IPS-18a (cell line): ENCODE data around the gene RAD23B.

Experiments
- H3K27ac ChIP-seq: one replicate; pipeline ENCODE4 v1.5.1; 2013; ENCODE audit warnings: low read length
- H3K27me3 ChIP-seq: one replicate; pipeline ENCODE4 v1.6.1; 2013; ENCODE audit warnings: mild to moderate bottlenecking, low read length; ENCODE audit not compliant: control insufficient read depth, insufficient read depth
- H3K36me3 ChIP-seq: one replicate; pipeline ENCODE4 v1.6.1; 2013; ENCODE audit warnings: low read depth, low read length; ENCODE audit not compliant: control insufficient read depth
- H3K4me1 ChIP-seq: one replicate; pipeline ENCODE4 v1.6.1; 2013; ENCODE audit warnings: low read depth, low read length; ENCODE audit not compliant: control insufficient read depth
- H3K4me3 ChIP-seq: one replicate; pipeline ENCODE4 v1.5.1; 2013; ENCODE audit warnings: low read length
- H3K9ac ChIP-seq: one replicate; pipeline ENCODE4 v1.6.1; 2013; ENCODE audit warnings: mild to moderate bottlenecking, low read length, moderate library complexity
- H3K9me3 ChIP-seq: one replicate; pipeline ENCODE4 v1.6.1; 2013; ENCODE audit warnings: low read depth, low read length; ENCODE audit not compliant: control insufficient read depth

Gene RAD23B

DNA sequence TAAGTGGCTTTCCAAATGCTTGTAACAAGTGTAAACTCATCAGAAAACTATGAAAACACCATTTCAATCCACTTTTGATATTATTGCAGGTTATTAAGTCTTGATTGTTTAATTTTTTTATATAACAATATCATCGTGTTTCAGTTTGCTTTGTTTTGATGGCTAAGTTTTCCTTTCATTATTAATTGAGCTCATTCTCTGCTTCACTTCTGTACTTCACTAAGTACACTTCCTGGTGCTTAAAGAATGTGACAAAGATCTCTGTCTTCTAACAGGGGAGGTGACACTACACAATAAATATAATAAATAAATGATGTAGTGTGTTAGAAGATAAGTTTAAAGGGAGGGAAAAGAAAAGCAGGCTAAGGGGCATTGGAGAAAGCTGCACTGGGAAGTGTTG is 13.0 kb upstream of the RAD23B start:
- H3K27ac ChIP-seq = no peak overlapping the region
- no peaks in the 10 kb centered on the region for H3K9me3 ChIP-seq
- H3K36me3 ChIP-seq = no peaks in the 10 kb centered on the region
- H3K9ac ChIP-seq = no peak overlapping the region
- no peak overlapping the region for H3K4me3 ChIP-seq
- H3K27me3 ChIP-seq = no peaks in the 10 kb centered on the region
- H3K4me1 ChIP-seq = no peaks in the 10 kb centered on the region

DNA sequence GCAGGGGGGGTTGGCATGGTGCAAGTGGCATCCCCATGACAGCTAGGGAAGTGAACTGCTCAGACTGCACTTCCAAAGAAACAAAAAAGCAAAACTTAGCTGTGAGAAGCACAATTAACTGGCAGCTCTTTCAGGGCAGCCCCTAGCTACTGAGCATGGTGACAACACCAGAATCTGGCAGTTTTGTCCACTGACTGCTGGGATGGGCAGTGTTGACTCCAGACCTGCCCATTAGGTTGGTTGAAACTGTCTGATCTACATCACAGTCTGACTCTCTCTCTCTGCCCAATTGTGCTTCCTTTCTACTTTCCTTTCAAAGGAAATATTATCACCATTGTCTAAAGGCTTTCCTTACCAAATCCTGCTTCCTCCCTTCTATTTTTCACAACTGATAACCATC is 12.5 kb upstream of the RAD23B start:
- Histone ChIP-seq H3K4me1 (no peaks in the 10 kb centered on the region), H3K9ac (no peak overlapping the region), H3K9me3 (no peaks in the 10 kb centered on the region), H3K4me3 (no peak overlapping the region), H3K27ac (no peak overlapping the region), H3K27me3 (no peaks in the 10 kb centered on the region), H3K36me3 (no peaks in the 10 kb centered on the region)

DNA sequence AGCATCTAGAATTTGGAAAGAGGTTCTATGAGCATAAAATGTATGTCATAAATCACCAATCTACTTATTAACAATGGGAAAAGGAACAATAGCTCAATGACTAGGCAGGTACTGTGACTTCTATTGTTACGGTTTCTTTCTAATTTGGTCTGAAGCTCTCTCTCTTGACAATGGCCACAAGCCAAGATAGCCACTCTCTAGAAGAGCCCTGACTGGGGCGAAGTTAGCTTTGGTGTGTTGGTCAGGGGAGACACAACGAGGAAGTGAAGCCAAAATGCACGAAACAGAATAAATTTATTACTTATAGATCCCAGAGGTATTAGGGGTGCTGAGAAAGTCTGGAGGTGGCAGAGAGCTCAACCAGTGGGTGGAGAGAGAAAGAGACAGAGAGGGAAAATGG is 9.4 kb upstream of the RAD23B start:
- H3K27me3 ChIP-seq = no peaks in the 10 kb centered on the region

DNA sequence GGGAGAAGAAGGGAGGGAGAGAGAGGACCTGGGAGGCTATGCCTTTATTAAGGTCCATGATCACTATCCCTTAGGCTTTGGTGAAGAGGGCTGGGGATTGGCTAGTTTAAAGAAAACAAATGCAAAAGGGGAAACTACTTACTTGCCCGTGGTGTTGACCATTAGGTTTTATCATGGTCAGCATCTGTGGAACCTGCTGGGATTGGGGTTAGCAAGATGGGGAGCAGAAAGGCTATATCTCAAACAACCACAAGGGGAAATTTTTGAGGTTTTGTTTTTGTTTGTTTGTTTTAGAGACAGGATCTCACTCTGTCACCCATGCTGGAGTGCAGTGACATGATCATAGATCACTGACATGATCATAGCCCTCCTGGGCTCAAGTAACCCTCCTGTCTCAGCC is 9.0 kb upstream of the RAD23B start:
- Histone ChIP-seq H3K4me3 (no peak overlapping the region), H3K9me3 (no peaks in the 10 kb centered on the region), H3K4me1 (no peaks in the 10 kb centered on the region), H3K36me3 (no peaks in the 10 kb centered on the region), H3K27ac (no peak overlapping the region), H3K9ac (no peak overlapping the region), H3K27me3 (no peaks in the 10 kb centered on the region)

More for the DNA sequence above, 9.4 kb upstream of the RAD23B start:
- Histone ChIP-seq H3K36me3 (no peaks in the 10 kb centered on the region), H3K9ac (no peak overlapping the region), H3K27ac (no peak overlapping the region), H3K9me3 (no peaks in the 10 kb centered on the region), H3K4me1 (no peaks in the 10 kb centered on the region), H3K4me3 (no peak overlapping the region)

DNA sequence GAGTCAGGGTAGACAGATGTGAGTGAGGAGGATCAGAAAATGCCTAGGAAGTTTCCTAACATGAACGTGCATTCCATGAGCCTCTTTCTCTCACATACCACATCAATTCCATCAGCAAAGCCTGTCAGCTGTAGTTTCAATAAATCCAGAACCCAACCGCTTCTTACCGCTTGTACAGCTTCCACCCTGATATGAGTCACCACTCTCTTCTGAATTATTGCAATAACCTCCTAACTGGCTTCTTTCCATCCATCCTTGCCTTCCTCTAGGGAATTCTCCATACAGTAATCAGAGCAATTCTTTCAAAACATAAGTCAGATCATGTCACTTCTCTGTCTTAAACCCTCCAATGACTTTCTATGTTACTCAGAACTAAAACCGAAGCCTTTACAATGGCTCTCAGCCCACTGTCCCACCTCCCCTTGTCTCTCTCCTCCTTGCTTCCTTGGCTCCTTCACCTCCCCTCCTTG is 8.1 kb upstream of the RAD23B start:
- Histone ChIP-seq H3K9me3 (no peaks in the 10 kb centered on the region), H3K36me3 (no peaks in the 10 kb centered on the region), H3K27me3 (no peaks in the 10 kb centered on the region), H3K4me3 (no peak overlapping the region), H3K9ac (no peak overlapping the region), H3K4me1 (no peaks in the 10 kb centered on the region), H3K27ac (no peak overlapping the region)

DNA sequence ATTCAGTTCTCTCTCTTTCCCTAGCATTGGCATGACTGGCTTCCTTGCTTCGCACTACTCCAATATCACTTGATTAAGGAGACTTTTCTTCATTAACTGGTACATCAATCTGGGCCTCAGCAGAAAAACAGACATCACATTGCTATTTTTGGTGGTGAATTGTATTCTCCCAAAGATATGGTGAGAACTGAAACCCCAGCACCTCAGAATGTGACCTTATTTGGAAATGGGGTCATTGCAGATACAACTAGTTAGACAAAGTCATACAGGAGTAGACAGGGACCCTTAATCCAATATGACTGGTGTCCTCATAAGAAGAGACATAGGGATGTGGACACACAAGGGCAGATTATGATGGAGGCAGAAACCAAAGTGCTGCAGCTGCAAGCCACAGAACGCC is 7.5 kb upstream of the RAD23B start:
- Histone ChIP-seq H3K4me3 (no peak overlapping the region), H3K36me3 (no peaks in the 10 kb centered on the region), H3K27me3 (no peaks in the 10 kb centered on the region), H3K27ac (no peak overlapping the region), H3K4me1 (no peaks in the 10 kb centered on the region), H3K9ac (no peak overlapping the region), H3K9me3 (no peaks in the 10 kb centered on the region)

DNA sequence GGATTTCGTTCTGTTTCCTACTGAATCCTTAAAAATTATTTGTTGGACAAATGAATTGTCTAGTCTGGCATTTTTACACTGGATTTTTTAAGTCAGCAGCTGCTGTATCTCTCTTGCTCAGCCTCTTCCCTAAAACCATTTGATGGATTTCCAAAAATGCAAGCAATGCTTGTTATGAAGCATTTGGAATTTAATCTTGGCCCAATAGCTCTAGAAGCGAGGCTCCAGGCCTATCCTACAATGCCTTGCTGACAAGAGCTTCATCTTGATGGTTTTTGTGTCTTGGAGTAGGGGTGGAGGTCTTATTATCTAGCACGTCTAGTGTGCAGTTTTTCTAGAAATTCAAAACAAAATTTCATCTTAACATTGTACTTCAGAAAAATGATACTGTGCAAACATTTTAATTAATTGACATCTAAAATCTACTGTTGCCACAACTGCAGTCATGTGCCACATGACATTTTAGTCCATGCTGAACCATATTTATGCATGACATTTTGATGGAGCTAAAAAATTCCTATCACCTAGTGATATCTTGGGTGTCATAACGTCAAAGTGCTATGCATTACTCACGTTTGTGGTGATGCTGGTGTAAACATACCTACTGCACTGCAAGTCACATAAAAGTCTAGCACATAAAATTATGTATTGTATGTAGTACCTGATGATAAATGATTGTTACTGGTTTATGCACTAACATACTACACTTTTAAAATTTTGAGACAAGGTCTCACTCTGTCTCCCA is 5.9 kb upstream of the RAD23B start:
- no peak overlapping the region for H3K9ac ChIP-seq
- no peaks in the 10 kb centered on the region for H3K27me3 ChIP-seq
- H3K4me1 ChIP-seq = no peaks in the 10 kb centered on the region
- H3K36me3 ChIP-seq = no peaks in the 10 kb centered on the region
- H3K4me3 ChIP-seq = no peak overlapping the region
- no peaks in the 10 kb centered on the region for H3K9me3 ChIP-seq
- H3K27ac ChIP-seq = no peak overlapping the region

DNA sequence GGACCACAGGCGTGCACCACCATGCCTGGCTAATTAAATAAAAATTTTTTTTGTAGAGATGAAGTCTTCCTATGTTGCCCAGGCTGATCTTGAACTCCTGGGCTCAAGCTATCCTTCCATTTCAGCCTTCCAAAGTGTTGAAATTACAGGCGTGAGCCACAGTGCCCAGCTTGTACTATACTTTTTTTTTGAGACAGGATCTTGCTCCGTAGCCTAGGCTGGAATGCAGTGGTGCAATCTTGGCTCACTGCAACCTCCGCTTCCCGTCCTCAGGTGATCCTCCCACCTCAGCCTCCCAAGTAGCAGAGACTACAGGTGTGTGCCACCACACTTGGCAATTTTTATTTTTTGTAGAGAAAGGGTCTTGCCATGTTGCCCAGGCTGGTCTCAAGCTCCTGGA is 5.3 kb upstream of the RAD23B start:
- no peak overlapping the region for H3K4me3 ChIP-seq
- no peaks in the 10 kb centered on the region for H3K36me3 ChIP-seq
- no peaks in the 10 kb centered on the region for H3K4me1 ChIP-seq
- H3K9ac ChIP-seq = no peak overlapping the region
- no peaks in the 10 kb centered on the region for H3K27me3 ChIP-seq
- H3K9me3 ChIP-seq = no peaks in the 10 kb centered on the region
- no peak overlapping the region for H3K27ac ChIP-seq

DNA sequence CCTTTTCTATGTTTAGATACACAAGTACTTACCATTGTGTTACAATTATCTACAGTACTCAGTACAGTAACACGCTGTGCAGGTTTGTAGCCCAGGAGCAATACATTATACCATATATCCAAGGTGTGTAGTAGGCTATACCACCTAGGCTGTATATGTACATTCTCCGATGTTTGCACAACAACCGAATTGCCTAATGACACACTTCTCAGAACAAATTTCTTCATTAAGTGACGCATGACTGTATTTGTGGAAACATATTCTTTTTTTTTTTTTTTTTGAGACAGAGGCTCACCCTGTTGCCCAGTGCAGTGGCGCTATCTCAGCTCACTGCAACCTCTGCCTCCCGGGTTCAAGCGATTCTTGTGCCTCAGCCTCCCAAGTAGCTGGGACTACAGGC is 4.0 kb upstream of the RAD23B start:
- Histone ChIP-seq H3K4me1 (no peaks in the 10 kb centered on the region), H3K9me3 (no peaks in the 10 kb centered on the region), H3K36me3 (no peaks in the 10 kb centered on the region), H3K27me3 (no peaks in the 10 kb centered on the region), H3K27ac (no peak overlapping the region), H3K4me3 (no peak overlapping the region), H3K9ac (no peak overlapping the region)

DNA sequence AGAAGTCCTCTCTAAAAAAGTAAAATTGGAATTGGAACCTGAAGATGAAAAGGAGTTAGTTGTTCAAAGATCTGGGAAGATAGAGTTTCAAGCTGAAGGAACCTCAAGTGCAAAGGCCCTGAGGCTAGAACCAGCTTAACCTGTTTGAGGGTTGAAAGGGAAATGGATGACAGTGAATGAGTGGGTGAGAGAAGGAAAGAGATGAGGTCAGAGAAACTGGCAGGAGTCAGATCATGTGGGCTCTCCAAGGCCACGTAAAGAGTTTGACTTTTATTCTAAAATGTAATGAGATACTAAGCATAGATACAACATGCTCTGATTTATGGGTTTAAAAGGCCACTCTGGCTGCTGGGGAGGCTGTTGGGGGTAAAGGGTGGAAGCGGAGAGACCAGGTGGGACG is 2.5 kb upstream of the RAD23B start:
- Histone ChIP-seq H3K4me1 (no peaks in the 10 kb centered on the region), H3K36me3 (no peaks in the 10 kb centered on the region), H3K27ac (no peak overlapping the region), H3K9ac (no peak overlapping the region), H3K9me3 (no peaks in the 10 kb centered on the region), H3K4me3 (no peak overlapping the region), H3K27me3 (no peaks in the 10 kb centered on the region)

DNA sequence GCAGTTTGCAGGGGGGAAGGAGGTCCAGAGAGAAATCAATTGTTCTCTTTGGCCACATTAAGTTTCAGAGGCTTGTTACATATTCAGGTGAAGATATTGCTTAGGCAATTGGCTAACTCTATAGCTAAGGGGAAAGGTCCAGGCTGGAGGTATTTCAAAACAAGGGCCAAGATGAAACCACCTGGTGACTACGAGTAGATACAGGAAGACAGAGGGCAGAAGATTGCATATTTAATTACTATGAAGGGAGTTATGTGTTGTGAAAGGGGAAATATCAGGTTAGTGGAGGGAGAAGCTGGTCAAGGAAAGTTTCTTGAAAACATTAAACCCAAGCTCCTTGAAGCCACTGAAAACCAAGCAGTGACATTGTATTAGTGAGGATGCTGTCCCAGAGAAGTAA is 1.9 kb upstream of the RAD23B start:
- Histone ChIP-seq H3K4me3 (no peak overlapping the region), H3K27ac (no peak overlapping the region)

DNA sequence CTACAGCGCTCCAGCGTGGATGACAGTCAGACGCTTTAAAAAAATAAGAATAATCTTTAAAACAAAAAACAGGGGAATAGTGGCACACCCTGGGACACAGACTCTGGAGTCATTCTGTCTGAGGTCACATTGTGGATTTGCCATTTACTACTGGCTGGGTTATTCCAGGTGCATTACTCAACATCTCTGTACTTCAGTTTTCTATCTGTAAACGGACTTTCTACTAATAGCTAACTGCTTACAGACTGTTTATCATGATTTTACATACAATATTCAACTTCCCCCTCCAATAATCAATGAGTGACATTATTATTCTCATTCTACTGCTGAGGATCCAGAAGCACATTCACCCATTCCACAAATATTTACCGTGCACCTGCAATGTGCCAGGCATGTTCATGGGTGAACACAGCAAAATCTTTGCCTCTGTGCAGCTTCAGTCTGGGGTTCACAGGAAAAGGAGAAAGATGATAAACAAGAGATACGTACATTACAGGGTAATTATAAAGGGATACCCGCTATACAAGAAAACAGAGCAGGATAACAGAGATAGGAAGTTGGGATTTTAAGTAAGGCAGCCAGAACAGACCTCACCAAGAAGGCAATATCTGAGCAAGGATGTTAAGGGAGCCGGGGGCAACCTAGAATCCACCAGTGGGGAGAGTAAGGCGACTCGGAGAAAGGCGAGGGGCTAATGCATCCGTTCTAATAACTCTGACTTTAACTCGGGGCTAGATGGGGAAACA is 984 bp upstream of the RAD23B start:
- no peaks in the 10 kb centered on the region for H3K9me3 ChIP-seq
- no peaks in the 10 kb centered on the region for H3K27me3 ChIP-seq
- peaks cover 6% of the 10 kb centered on the region for H3K4me1 ChIP-seq
- peak overlapping the region; percentile 73 for H3K9ac ChIP-seq
- peak overlapping the region; percentile 77 for H3K4me3 ChIP-seq
- H3K27ac ChIP-seq = peak overlapping the region; percentile 6
- H3K36me3 ChIP-seq = no peaks in the 10 kb centered on the region

More for the DNA sequence above, 1.9 kb upstream of the RAD23B start:
- no peaks in the 10 kb centered on the region for H3K36me3 ChIP-seq
- no peaks in the 10 kb centered on the region for H3K9me3 ChIP-seq
- H3K4me1 ChIP-seq = peaks cover 5% of the 10 kb centered on the region
- no peak overlapping the region for H3K9ac ChIP-seq
- H3K27me3 ChIP-seq = no peaks in the 10 kb centered on the region
